NK-92 (cell line): ENCODE data around the gene SZT2.
"Not testable (repeated sequence)": the region's sequence is repeated elsewhere in the genome, so short reads cannot be mapped to it uniquely, and the experiment has no call there.

Experiments
- DNase-seq: peaks from one replicate; lab custom pipeline; 2025; ENCODE audit not compliant: unreplicated experiment; lab: John Stamatoyannopoulos, UW

Gene SZT2

DNA sequence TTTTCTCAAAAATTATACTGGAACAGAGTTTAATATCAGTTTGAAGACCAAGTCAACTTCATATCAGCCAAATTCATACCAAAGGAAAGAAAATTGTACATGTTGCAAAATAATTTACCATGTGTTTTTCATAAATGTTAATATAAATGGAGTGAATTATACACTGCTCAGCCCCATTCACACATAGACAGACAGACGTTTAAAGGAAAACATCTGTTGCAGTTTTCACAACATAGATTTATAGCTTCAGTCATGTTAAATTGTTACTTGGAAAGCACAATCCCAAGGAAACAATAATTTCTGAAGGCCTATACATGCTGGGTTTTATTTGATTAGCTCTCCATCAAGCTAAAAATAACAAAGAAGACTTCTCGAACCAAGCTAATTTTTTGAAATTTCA lies 91.8 kb downstream of the SZT2 start:
- no peak for DNase-seq

DNA sequence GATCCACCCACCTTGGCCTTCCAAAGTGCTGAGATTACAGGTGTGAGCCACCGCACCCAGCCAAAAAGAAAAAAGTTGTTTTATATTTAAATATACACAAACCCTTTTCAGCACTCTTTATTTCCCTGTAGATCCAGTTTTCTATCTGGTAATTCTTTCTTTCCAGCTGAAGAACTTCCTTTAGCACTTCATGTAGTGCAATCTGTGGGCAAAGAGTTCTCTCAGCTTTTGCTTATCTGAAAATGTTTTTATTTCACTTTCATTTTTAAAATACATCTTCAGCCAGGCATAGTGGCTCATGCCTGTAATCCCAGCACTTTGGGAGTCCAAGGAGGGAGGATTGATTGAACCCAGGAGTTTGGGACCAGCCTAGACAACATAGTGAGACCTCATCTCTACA lies 92.5 kb downstream of the SZT2 start:
- DNase-seq = no peak

DNA sequence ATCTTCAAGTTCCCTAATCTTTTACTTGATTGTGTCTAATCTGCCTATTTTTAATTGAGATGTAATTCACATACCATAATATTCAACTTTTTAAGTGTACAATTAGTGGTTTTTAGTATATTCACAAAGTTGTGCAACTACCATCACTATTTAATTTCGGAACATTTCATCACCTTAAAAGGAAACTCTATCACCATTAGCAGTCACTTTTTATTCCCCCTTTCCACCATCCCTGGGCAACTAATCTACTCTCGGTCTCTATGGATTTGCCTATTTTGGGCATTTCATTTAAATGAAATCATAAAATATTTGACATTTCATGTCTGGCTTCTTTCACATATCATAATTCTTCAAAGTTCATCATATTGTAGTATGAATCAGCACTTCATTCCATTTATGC lies 94.7 kb downstream of the SZT2 start:
- no peak for DNase-seq

DNA sequence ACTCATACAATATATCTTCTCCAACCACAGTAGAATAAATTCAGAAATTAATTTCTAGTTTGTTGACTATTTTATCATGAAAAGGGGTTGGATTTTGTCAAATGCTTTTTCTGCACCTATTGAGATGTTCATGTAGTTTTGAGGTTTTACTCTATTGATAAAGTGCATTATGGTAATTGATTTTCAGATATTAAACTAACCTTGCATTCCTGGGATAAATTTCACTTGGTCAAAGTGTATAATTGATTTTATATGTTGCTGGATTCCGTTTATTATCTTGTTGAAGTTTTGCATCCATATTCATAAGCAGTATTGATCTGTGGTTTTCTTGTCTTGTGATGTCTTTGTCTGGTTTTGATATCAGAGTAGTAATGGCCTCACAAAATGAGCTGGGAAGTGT lies 98.5 kb downstream of the SZT2 start:
- no peak for DNase-seq

DNA sequence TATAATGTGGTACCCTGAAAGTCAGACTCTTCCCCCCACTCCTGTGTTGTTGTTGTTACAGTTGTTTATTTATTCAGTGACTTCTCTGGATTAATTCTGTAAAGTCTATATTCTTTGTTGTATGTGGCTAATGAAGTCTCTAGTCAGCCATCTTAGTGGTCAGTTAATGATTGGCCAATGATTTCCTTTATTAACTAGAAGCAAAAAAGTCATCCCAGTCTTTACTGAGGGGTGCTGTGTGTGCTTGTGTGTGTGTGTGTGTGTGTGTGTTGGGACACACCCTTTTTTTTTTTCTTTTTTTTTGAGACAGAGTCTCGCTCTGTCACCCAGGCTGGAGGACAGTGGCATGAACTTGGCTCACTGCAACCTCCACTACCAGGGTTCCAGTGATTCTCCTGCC lies 101.4 kb downstream of the SZT2 start:
- DNase-seq = no peak

DNA sequence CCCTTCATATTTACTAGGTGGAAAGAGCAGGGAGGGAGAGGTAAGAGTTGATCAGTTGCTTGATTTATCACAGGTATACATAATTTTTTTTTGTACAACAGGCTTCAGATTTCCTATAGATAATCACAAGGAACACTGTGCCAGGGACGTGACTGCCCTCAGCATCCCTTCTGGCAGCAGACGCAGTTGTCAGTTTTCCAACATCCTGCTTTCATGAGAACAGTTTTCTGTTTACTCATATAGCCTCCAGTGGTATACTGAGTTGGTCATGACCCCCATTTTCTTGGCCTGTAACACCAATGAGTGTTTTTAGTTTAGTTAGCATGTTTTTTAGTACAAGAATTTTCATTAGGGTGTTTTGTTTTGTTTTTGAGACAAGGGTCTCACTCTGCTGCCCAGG lies 103.1 kb downstream of the SZT2 start:
- no peak for DNase-seq

DNA sequence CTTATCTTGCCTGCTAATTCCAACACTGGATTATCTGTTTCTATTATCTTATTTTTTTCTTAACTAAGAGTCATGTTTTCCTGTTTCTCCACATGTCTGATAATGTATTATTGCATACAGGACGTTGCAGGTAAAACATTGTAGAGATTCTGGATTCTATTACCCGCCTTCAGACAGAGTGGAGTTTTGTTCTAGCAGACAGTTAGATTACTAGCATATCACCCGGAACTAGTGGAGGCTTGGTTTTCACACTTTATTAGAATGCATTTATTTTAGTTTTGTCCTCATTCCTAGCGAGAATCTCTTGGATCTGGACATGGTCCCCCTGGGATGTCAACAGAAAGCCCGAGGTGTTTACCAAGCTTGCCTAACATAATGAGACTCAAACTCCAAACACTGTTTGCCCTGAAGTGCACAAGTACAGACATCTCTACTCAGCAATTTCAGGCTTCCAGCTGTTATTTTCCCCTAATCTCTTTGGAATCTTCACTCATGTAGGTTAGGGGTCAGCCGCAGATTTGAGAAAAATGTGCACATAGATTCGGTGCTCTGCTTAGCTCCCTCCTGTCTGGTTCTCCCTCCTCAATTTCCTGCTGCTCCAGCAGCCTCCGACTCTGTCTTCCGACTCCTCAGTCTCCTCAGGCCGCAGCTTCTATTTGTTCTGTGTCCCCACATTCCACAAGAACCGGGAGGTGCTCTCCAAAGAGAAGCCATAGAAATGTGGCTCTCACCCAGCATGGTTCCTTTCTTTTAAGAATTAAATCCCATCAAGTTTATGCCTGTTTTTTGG lies 104.2 kb downstream of the SZT2 start:
- DNase-seq = no peak

- no peak for DNase-seq
Measured at GRCh38 chr1:43495204-43495603, 105.5 kb downstream of the SZT2 start.

GRCh38 chr1:43499898-43500297 lies 110.2 kb downstream of the SZT2 start:
- no peak for DNase-seq

- DNase-seq = not testable (repeated sequence)
Measured at GRCh38 chr1:43501806-43502205, 112.1 kb downstream of the SZT2 start.

DNA sequence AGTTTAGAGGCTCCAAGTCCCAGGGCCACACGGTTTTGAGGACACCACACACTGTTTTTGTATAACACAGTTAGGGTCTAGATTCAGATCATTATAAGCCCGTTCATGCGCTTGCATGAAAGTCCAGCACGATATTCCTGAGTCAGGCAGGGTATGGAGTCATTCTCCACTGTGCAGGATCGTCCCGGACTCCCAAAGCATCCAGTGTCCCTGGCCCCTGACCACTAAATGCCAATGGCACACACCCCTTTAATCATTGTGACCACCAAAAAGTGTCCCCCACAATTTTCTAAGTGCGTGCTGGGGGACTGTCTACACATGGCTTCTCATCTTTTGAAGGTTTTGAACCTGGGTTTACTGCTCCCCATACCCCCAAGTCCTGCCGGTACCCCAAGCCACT lies 113.8 kb downstream of the SZT2 start:
- DNase-seq = no peak
